T-helper 2 cell (primary cell): Measurements from ENCODE around the gene STXBP6.

ENCODE experiments used
- DNase-seq, 5 experiments: peaks; one replicate each; pipeline versions ENCODE4 v3.0.0 to v3.0.0-alpha.2; 2012 to 2022

STXBP6 gene

DNA sequence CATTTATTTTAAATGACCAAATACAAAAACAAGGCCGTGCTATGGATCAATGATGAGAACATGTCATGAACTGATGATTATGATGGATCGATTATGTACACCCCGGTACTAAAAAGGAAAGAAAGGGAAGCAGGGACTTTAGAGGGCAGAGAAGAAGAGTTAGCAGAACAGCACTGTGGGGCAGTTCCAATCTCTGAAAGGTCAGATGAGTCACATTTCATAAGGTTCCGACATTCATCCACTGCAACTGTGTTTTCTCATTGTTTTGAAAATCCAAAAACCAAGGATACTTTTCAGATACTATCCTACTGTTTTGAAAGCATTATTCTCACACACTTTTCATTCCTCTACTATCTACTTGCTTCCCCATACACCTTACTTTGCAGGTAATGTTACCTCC, 169.3 kb downstream of the STXBP6 start:
- no peak for DNase-seq

GRCh38 chr14:24879661-24880386, 170.1 kb downstream of the STXBP6 start:
- DNase-seq = no peak

- DNase-seq = no peak
These were observed 173.0 kb downstream of the STXBP6 start for GRCh38 chr14:24876996-24877395.

DNA sequence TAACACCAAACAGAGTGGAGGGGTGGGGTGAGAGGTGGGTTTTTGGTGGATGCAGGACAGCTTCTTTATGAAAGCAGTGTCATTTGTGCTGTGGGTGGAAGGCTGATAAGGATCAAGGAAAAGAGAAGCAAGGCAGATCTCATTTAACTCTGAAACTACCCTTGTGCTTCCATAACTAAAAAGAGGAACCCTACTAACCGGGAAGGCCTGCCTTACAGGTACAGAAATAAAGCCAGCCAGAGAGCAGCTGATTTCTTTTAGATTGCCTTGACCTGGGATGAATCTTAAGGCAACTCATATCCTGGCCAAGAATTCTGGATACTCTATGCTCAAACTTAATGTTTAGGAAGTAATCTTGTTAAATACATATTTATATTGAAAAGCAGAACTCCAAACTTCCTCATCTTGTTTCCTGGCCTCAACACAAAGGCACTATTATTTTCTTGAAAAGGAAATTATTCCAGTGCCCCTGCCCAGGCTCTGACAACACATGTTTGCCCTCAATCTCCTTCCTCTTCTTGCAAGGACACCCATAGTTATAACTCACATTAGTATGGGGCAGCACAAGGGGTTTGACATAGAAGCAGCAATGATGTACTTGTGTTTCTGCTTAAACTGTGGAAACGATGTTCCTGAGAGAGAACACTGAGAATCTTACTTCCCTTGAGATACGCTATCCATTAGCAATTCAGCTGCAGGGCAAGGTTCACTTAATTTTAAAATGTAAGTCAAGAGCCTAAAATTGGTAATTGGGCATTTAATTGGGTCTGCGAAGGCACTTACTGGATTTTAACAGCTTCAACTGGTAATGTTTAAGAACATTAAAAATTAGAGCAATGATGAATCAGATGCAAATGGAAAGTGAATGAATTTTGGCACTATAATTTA, 173.7 kb downstream of the STXBP6 start:
- DNase-seq = no peak

- no peak for DNase-seq
These were observed 174.6 kb downstream of the STXBP6 start for GRCh38 chr14:24875203-24875838.

DNA sequence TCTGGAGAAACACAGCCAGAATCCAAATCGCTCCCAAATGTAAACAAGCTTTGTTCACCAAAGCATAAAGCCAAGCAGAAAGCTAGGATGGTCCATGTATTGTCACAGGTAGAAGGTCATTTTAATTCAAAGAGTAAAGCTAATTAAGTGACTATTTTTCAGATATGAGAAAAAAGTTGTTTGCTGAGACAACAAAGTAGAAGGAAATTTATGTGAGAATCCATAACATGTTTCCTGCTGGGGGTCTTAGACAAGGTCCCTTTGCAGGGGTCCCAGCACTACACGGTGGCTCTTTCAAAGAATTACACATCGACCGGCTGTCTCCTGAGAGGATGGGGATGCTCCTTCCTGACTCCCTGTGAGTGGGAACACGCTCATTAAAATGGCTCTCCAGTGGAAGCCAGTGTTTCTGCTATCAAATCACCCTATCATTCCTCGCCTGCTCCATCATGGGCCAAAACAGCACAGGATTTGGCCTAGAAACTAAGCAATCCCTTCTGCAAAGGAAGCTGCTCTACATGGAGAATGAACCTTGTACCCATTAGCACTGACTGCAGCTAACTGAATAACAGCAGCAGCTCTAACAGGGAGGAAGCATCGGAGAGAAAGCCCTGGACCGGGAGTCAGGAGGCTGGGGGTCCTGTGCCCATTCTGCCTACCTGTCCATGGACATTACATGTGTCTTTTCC, 175.3 kb downstream of the STXBP6 start:
- DNase-seq = no peak

DNA sequence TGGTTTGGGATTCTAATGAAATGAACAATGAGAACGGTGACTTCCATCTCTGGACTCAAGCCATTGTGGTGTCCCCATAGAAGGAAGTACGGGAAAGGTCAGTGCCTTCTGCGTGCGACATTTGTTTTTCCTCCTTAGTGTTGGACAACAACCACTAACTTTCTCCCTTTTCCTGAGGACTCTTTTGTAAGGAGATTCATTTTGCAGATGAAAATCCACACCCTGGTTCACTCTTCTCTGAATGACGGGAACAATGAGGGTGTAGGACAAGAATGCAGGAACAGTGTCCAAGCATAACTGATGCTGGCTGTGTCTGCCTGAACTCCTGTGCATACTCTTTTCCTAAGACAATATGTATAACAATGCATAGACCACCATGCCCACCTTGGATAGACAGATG, 176.4 kb downstream of the STXBP6 start:
- DNase-seq = no peak

DNA sequence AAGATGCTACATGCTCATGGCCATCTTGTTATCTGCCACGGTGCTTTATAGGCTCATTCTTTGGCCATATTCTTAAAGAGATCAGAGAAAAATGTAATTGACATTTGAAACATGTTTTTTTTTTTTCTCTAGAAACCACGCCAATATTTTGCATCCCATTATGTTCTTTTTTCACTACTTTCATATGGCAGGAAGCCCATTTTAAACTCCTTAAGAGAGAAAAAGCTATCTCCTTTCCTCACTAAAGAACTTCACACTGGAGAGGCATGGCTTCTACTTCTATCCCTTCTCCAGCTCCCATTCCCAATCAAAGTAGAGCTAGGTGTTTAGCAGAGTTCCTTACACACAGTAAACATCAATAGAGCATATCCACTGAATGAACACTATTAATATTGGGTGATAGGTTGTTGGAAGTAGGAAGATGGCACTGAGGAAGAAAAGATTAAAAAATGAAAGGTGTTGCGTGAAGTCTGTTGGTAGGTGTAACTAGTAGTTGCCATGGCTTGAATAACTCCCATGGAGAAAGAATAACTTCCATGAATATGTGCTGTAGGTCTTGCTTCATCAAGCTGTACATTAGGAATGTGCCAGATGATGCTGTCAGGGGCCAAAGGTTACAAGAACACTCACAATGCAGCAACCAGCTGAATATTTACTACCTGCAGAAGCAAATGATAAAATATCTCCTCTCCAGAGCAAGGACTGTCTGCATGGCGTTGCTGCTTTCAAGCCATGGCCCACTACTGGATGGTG, 178.8 kb downstream of the STXBP6 start:
- no peak for DNase-seq

DNA sequence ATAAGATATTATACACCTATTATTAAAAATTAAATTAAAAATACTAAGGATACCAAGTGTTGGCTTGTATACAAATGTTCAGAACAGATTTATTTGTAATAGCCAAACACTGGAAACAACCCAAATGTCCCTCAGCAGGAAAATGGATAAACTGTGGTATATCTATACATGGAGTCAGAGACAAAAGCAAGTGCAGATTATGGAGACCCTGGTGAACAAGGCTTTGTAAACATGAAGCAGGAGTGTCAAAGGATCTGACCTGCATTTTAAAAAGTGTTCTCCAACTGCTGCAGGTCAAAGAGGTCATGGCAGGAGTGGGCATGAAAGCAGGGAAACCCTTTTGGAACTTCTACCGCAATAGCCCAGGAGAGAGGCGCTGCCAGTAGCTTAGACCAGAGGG, 181.6 kb downstream of the STXBP6 start:
- DNase-seq = no peak

- no peak for DNase-seq
These were observed 183.8 kb downstream of the STXBP6 start for GRCh38 chr14:24866067-24866639.

DNA sequence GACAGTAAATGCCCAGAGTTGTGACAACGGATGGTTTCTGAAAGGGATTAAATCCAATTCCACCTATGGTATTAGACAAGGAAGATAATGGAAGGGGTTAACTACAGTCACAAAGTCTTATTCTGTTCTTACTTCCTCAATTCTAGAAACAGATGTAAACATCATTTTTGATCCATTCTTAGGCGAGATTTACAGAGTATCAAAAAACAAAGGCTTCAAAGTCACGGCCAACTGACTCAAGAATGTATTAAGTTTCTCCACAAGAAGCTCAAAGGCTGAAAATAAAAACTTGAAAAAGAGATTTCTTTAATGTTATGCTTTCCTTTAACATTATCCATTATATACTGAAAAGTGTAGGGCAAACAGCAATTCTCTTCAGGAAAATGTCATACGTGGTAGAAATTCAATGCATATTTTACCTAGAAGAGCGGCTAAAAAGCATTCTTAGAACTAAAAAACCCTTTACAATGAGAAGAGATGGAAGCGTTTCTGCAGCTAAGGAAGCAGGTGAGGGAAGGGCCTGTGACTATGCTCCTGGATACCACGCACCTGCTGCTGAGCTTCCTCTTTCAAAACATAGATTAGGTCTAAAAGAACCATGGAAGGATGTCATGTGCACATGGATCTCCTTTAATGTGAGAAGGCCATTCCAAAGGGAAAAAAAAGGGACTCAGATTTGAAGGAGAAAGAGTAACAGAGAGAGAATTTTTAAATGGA, 185.8 kb downstream of the STXBP6 start:
- no peak for DNase-seq

- no peak for DNase-seq
These were observed 188.8 kb downstream of the STXBP6 start for GRCh38 chr14:24861083-24861630.

DNA sequence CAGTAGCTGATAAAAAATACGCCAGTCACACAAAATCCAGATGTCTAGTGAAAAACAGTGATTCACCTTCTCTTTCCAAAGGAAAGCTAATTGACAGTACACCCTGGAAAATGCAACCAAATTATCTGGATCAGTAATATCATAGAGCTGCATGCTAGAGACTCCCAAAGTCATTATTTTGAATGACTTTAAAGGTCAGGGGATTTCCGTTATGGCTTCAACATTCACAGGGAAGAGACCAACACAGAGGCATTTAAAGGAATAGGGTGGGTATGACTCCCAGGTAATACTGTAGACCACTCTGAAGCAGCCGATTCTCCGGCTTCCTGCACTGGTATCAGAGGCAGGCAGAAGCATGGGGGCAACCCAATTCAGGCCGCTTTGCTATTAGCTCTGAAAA, 190.4 kb downstream of the STXBP6 start:
- DNase-seq = no peak

DNA sequence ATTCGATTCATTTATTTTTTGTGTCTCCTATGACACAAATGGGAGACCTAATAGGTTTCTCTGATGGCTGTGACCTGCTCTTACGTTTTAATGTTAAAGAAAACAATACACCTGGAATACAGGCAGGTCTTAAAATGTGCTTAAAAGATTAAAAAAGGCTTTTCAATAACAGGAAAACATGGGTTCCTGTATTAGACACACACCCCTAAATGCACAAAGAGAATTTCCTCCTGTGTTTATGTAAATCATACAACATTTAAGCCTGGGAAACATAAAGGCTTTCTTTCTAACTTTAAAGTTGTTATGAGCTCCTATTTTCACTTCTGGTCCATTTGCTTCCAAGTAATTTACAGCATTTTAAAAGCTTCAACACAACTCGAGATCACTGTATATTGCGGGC, 191.3 kb downstream of the STXBP6 start:
- DNase-seq = no peak

GRCh38 chr14:24858052-24858451, 191.9 kb downstream of the STXBP6 start:
- no peak for DNase-seq

DNA sequence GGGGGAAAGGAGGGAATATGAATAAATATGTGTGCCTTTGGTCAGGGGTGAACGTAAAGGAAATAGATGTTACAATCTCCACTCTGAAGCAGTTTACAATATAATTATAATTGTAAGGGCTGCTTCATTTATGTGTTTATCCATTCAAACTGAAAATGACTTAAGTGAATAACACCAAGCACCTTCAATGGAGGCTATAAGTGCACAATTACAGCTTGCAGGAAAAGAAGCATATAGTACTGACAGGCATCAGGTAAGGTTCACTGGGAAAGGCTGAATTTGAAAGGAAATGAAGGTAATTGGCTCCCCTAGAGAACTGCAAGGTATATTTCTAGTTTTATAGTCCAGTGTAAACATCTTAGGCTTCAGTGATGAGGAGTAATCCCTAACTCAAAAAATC, 192.7 kb downstream of the STXBP6 start:
- no peak for DNase-seq

DNA sequence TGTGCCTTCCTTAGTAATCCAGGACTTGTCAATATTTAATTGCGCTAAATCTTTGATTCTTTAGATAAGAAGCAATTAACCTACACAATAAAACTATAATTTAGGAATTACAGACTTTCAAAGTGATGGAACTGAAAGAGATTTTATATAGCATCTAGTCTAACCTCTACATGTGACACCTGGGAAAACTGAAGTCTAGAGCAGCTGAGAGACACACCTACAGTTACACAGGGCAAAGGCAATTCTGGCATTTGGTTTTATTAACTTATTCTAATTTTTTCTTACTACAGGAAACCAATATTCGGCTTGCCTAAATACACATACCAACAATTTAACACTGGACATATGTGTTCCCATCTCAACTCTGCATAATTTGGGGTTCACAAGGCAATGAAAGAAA, 196.5 kb downstream of the STXBP6 start:
- DNase-seq = no peak

DNA sequence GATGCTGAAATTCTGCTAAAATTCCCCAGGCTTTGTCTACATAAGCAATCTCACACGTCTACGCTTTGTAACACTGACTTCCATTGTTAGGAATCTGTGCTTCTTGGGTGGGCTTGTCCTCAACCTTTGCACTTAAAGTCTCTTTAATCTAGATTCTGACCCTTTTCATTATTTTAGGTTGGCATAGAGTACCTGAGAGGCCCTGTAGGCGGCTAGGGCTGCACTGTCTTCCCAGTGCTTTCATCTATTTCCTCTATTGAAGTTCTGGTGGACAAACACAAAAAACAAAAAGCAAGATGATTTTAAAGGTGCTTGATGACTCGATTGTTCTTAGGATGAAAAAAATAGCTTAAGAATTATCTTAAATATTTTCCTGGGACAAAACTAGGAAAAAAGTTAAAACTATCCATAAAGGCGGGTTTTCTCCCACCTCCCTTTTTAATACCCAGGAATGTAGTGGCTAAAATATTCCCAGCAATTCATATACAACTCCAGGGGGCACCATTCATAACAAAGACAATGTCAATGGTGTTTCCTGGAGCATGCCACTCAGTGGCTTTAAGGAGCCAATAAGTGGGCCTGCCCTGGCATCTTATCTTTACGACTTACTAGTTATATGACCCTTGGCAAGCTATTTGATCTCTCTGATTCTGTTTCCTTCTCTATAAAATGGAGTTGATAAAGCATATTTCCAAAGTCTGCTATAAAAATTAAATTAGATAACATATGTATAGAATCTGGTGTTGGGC, 197.5 kb downstream of the STXBP6 start:
- no peak for DNase-seq

DNA sequence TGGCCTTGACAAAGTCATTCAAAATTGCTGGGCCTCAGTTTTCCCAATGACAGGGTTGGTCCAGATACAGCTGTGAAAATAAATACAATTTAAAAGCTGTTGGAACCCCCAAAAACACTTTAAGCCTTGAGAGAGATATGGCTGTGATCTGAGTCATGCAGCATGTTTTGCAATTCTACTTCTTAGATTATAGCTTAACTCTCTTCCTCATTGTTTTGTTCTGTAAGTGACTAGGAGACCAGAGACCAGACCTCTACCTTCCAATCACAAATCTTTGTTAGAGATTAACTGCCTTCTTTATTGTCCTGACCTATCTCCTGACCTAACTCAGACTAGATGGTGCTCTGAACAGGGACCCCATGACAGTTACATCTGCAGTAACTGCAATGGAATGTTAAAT, 198.1 kb downstream of the STXBP6 start:
- no peak for DNase-seq

DNA sequence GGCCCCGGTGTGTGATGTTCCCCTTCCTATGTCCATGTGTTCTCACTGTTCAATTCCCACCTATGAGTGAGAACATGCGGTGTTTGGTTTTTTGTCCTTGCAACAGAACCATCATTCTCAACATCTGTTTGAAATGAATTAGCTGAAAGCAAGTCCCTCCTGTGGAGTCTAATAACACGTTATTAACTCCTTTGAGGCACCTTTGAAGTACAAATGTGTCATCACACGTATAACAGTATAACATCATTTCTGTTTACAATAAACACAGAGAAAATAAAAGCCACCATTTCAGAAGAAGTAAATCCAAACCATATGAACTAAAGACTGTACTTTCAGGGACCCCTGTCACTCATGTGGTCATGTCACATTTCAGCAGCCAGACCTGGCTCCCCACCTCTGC, 198.5 kb downstream of the STXBP6 start:
- DNase-seq = no peak
